HepG2 (cell line): Measurements from ENCODE around the gene NDUFS2. TPM values are rescaled to one million over a fixed set of nuclear protein-coding genes. Genes with fewer than 3 reads are reported as not detected.

Source experiments
- ATAC-seq: fragments of 200-7000 bp; cut with Tn5 transposase; 3 replicates; pipeline ENCODE4 v1.9.1; 2020; ENCODE audit warnings: mild to moderate bottlenecking, moderate library complexity
- BruUV-seq: library from RNA; stranded (reverse); fragments of 400-500 nt; replicated peaks from 2 replicates; lab custom pipeline; 2021; lab: Mats Ljungman, UMichigan
- CTCF ChIA-PET: fragments of 300-600 bp; formaldehyde crosslinking; extraction: SDS; loops from one replicate; lab custom pipeline; 2021; ENCODE audit warnings: low total read pairs, inconsistent platforms, low intra/inter-chr PET ratio; lab: Yijun Ruan, JAX
- POLR2A ChIA-PET: fragments of 350-600 bp; sonication (Branson Sonifier 250); formaldehyde crosslinking; loops from one replicate; lab custom pipeline; 2020; ENCODE audit warnings: antibody characterized with exemption, inconsistent platforms; lab: Yijun Ruan, JAX
- DNase-seq: peaks from one replicate; pipeline ENCODE4 v3.0.0-alpha.2; 2015; ENCODE audit warnings: low spot score
- FAIRE-seq: peaks from 3 replicates; lab custom pipeline; 2011; peaks lifted over from hg19 to GRCh38; lab: Jason Lieb, UNC
- H2AFZ ChIP-seq: one replicate; pipeline ENCODE4 v1.6.1; 2011; ENCODE audit warnings: low read length, inconsistent platforms
- H3K27ac ChIP-seq: fragments of 300-600 bp; 3 replicates; pipeline ENCODE4 v1.8.0; 2011; ENCODE audit warnings: mixed run types, mild to moderate bottlenecking, mixed read lengths, low read length, inconsistent platforms; ENCODE audit not compliant: insufficient read depth; ENCODE audit errors: extremely low read length
- H3K27me3 ChIP-seq, 2 experiments: fragments of 200-600 bp in 1 of 2; 2 replicates in 1 of 2; 3 replicates in 1 of 2; pipeline versions ENCODE4 v1.6.0 to v1.8.0; 2011; ENCODE audit warnings: low read length in 2 of 2, mild to moderate bottlenecking in 2 of 2, moderate library complexity in 2 of 2, inconsistent platforms in 1 of 2; ENCODE audit not compliant: insufficient read depth in 2 of 2, control insufficient read depth in 1 of 2
- H3K36me3 ChIP-seq, 2 experiments: fragments of 200-600 bp in 1 of 2; replicated peaks in 1 of 2; 2 replicates in 1 of 2; 3 replicates in 1 of 2; pipeline versions ENCODE4 v1.5.1 to v1.8.0; 2011; ENCODE audit warnings: low read length in 2 of 2, inconsistent platforms in 1 of 2; ENCODE audit not compliant: insufficient read depth in 2 of 2, control insufficient read depth in 1 of 2
- H3K4me1 ChIP-seq: 2 replicates; pipeline ENCODE4 v1.5.1; 2012; ENCODE audit warnings: low read length, inconsistent platforms; ENCODE audit not compliant: insufficient read depth
- H3K4me2 ChIP-seq: 2 replicates; pipeline ENCODE4 v1.6.0; 2011; ENCODE audit warnings: low read depth, low read length, inconsistent platforms
- H3K4me3 ChIP-seq, 3 experiments: fragments of 200-600 bp in 1 of 3; sonication (generic), shearing (Covaris generic) in 1 of 3; replicated peaks in 1 of 3; 2 replicates each; pipeline ENCODE4 v1.5.1; 2011 to 2016; ENCODE audit warnings: low read length in 3 of 3, inconsistent platforms in 2 of 3, low read depth in 2 of 3, mild to moderate bottlenecking in 2 of 3, control low read depth in 1 of 3, mixed read lengths in 1 of 3; ENCODE audit not compliant: insufficient read depth in 1 of 3
- H3K79me2 ChIP-seq: one replicate; pipeline ENCODE4 v1.6.1; 2011; ENCODE audit warnings: low read length, inconsistent platforms; ENCODE audit not compliant: insufficient read depth
- H3K9ac ChIP-seq: 2 replicates; pipeline ENCODE4 v1.6.0; 2011; ENCODE audit warnings: mild to moderate bottlenecking, low read depth, low read length, inconsistent platforms; ENCODE audit not compliant: insufficient read depth
- H3K9me3 ChIP-seq: 2 replicates; pipeline ENCODE4 v1.5.1; 2012; ENCODE audit warnings: mild to moderate bottlenecking, low read length
- H4K20me1 ChIP-seq: 2 replicates; pipeline ENCODE4 v1.6.0; 2011; ENCODE audit warnings: inconsistent platforms, mild to moderate bottlenecking, low read length, moderate library complexity; ENCODE audit not compliant: insufficient read depth
- FOXA3 ChIP-seq: IDR thresholded peaks from 2 replicates; pipeline ENCODE4 v1.6.1; 2016; ENCODE audit warnings: missing genetic modification reagents, missing compliant biosample characterization
- HNF4A ChIP-seq: sonication (generic); formaldehyde crosslinking; IDR thresholded peaks from 2 replicates; pipeline ENCODE4 v1.4.0; 2020; ENCODE audit warnings: missing genetic modification reagents
- HNF4G ChIP-seq, 2 experiments: sonication (generic) in 1 of 2; formaldehyde crosslinking in 1 of 2; IDR thresholded peaks; 2 replicates each; pipeline versions ENCODE4 v1.4.0 to v1.6.1; 2011 to 2020; ENCODE audit warnings: borderline replicate concordance in 2 of 2, low read depth in 2 of 2, mild to moderate bottlenecking in 2 of 2, low read length in 1 of 2, missing genetic modification reagents in 1 of 2, moderate library complexity in 1 of 2
- PATZ1 ChIP-seq: sonication (generic); formaldehyde crosslinking; IDR thresholded peaks from 2 replicates; pipeline ENCODE4 v1.4.0; 2020; ENCODE audit warnings: missing genetic modification reagents
- PAXIP1 ChIP-seq: sonication (generic); formaldehyde crosslinking; conservative IDR thresholded peaks from 2 replicates; pipeline ENCODE4 v1.4.0; 2020; ENCODE audit warnings: mild to moderate bottlenecking, missing genetic modification reagents, moderate library complexity
- SP5 ChIP-seq: IDR thresholded peaks from 2 replicates; pipeline ENCODE4 v1.6.1; 2016; ENCODE audit warnings: low read depth, borderline replicate concordance
- ZNF10 ChIP-seq: sonication (generic); formaldehyde crosslinking; IDR thresholded peaks from 2 replicates; pipeline ENCODE4 v1.4.0; 2020; ENCODE audit warnings: mild to moderate bottlenecking, low read depth, missing genetic modification reagents, borderline replicate concordance
- ZNF672 ChIP-seq: sonication (generic); formaldehyde crosslinking; IDR thresholded peaks from 2 replicates; pipeline ENCODE4 v1.8.1; 2022; ENCODE audit warnings: missing genetic modification reagents
- ZNF800 ChIP-seq: sonication (generic); formaldehyde crosslinking; IDR thresholded peaks from 2 replicates; pipeline ENCODE4 v1.4.0; 2020; ENCODE audit warnings: missing genetic modification reagents
- WGBS: methylation state at CpG from one replicate; pipeline ENCODE4 v1.1.6; 2017; ENCODE audit warnings: low lambda C conversion rate; 5-methylcytosine and 5-hydroxymethylcytosine counted together
- in situ Hi-C: cut with HindIII; loops from 2 replicates; pipeline ENCODE4 v1.10.0; 2017; ENCODE audit warnings: low pct_unique_long_range_greater_than_20kb; ENCODE audit not compliant: extremely low pct_ligation_motif_present
- intact Hi-C: fragments of 100-400 bp; cut with micrococcal nuclease; formaldehyde crosslinking; loops from one replicate; pipeline ENCODE4 v1.10.0; 2022; ENCODE audit not compliant: unreplicated experiment
- polyA plus RNA-seq, 8 experiments: library from polyadenylated mRNA; depleted of rRNA in 3 of 8; stranded (reverse) in 7 of 8; unstranded in 1 of 8; fragments of >200 nt; fragmentation: Illumina TruSeq in 4 of 8; extraction: Trizol in 4 of 8; gene quantifications; 2 replicates each; pipeline versions ENCODE4 v1.2.1 to v1.2.3, GENCODE V29; 2011 to 2016; ENCODE audit warnings: low read depth in 4 of 8, missing spikeins in 1 of 8, mixed read lengths in 1 of 8; ENCODE audit not compliant: insufficient read depth in 1 of 8
- total RNA-seq, 5 experiments: library from RNA; depleted of rRNA; stranded (reverse); fragments of >200 nt; fragmentation: Illumina TruSeq; extraction: Trizol; gene quantifications; 2 replicates each; pipeline ENCODE4 v1.2.3, GENCODE V29; 2016; ENCODE audit warnings: low read depth in 1 of 5
- TF ChIP-seq, protein P1 (sequence below): sonication (generic); formaldehyde crosslinking; IDR thresholded peaks from 2 replicates; pipeline ENCODE4 v1.5.1; 2020; ENCODE audit warnings: missing genetic modification reagents, mild to moderate bottlenecking, borderline replicate concordance

Gene NDUFS2
- total and polyA plus RNA-seq, 2 of the 13 experiments (the other 11 are each of a cell fraction or from before 2014, with no cell fraction given) = 89.9 to 118 TPM

- DNase-seq = no peak
- Histone ChIP-seq H2AFZ (no peak overlapping the region), H3K27ac (no peak overlapping the region), H3K36me3 (no peaks in the 10 kb centered on the region), H3K9ac (no peak overlapping the region), H3K4me2 (peak overlapping the region; percentile 59), H4K20me1 (no peaks in the 10 kb centered on the region), H3K79me2 (no peaks in the 10 kb centered on the region), H3K4me1 (peaks cover 43% of the 10 kb centered on the region), H3K9me3 (peaks cover 11% of the 10 kb centered on the region), H3K27me3 (peaks cover 0 to 16% of the 10 kb centered on the region in 2 experiments; a peak in 3 of 5 replicates), H3K4me3 (peak overlapping the region in 1 of 3 experiments; percentile 27; a peak in 1 of 6 replicates)
- WGBS = 13% methylated on average over 8 of the region's 9 CpGs
- FAIRE-seq = no peak
- in situ Hi-C loops = no loop called here
- no TSS peak for BruUV-seq
- ChIA-PET POLR2A (interaction anchor here (1.3 kb wide), 1 partner anchor 31 kb away, joined by 3 read pairs; no protein-coding TSS in a partner anchor), CTCF (no interaction called here)
- ATAC-seq = peak; percentile 59
- intact Hi-C loops = no loop called here
- TF ChIP-seq HNF4G (IDR thresholded peaks at IDR 0.05; ENCODE audit: borderline replicate concordance, low read depth, low read length) (peak; percentile 11; the same call in 1 of the 2 replicates), HNF4G (CRISPR knock-in tag; IDR thresholded peaks at IDR 0.05; ENCODE audit: borderline replicate concordance, low read depth) (no peak), HNF4A (CRISPR knock-in tag) (peak; percentile 20; the same call in 1 of the 2 replicates), PAXIP1 (0 out of 2 replicates have a peak, but pooled peaks have one; percentile 34), ZNF672 (CRISPR knock-in tag) (no peak), SP5 (CRISPR knock-in tag) (peak; percentile 61), ZNF10 (CRISPR knock-in tag) (no peak), ZNF800 (CRISPR knock-in tag) (no peak), FOXA3 (CRISPR knock-in tag) (0 out of 2 replicates have a peak, but pooled peaks have one; percentile 34), PATZ1 (CRISPR knock-in tag) (peak; percentile 33; the same call in 1 of the 2 replicates)
- TF ChIP-seq, protein P1, sequence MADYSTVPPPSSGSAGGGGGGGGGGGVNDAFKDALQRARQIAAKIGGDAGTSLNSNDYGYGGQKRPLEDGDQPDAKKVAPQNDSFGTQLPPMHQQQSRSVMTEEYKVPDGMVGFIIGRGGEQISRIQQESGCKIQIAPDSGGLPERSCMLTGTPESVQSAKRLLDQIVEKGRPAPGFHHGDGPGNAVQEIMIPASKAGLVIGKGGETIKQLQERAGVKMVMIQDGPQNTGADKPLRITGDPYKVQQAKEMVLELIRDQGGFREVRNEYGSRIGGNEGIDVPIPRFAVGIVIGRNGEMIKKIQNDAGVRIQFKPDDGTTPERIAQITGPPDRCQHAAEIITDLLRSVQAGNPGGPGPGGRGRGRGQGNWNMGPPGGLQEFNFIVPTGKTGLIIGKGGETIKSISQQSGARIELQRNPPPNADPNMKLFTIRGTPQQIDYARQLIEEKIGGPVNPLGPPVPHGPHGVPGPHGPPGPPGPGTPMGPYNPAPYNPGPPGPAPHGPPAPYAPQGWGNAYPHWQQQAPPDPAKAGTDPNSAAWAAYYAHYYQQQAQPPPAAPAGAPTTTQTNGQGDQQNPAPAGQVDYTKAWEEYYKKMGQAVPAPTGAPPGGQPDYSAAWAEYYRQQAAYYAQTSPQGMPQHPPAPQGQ (CRISPR knock-in tag) = no peak
These were observed 58.5 kb downstream of the NDUFS2 start for GRCh38 chr1:161260376-161261260.
